Retinal pigment epithelial cell (primary cell): ENCODE results near the gene DAD1.

Source experiments
- DNase-seq: peaks from one replicate; pipeline ENCODE4 v3.0.0-alpha.2; 2010; ENCODE audit warnings: low read depth
- H3K4me3 ChIP-seq: 2 replicates; pipeline ENCODE4 v1.5.1; 2011; ENCODE audit warnings: mild to moderate bottlenecking, low read length, control low read depth, moderate library complexity
- TF ChIP-seq, protein P1 (sequence below): conservative IDR thresholded peaks from 2 replicates; pipeline ENCODE4 v1.5.1; 2011; ENCODE audit warnings: low read depth, low read length, control low read depth, inconsistent platforms

DAD1 gene

DNA sequence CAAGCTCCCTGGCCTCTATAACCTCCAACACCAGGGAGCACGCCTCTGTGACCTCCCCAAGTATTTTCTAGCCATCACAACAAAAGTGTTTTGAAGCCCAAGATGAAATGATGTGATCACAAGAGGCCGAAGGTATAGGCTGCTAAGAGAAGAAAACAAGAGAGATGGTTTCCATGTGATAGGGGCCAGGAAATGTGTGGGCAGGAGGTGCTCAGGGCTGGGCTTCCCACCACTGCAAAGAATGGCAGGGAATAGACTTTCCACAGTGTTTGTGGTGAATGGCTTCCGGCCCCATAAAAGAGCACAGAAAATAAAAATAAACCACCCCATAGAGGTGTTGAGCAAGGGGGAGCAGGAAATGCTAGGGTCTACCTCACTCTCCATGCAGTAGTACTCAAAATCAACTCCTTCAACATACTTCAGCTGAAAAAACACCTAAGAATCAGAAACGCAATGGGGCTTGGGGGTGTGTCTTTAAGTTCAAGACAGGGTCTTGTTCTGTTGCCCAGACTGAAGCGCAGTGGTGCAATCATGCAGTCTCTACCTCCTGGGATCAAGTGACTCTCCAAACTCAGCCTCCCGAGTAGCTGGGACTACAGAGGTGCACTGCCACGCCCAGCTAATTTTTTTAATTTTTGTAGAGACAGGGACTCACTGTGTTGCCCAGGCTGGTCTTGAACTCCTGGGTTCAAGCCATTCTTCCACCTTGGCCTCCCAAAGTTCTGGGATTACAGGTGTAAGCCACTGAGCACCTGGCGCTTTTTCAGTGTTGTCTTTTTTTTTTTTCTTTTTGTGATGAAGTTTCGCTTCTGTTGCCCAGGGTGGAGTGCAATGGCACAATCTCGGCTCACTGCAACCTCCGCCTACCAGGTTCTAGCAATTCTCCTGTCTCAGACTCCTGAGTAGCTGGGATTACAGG lies 27.1 kb downstream of the DAD1 start:
- TF ChIP-seq, protein P1, sequence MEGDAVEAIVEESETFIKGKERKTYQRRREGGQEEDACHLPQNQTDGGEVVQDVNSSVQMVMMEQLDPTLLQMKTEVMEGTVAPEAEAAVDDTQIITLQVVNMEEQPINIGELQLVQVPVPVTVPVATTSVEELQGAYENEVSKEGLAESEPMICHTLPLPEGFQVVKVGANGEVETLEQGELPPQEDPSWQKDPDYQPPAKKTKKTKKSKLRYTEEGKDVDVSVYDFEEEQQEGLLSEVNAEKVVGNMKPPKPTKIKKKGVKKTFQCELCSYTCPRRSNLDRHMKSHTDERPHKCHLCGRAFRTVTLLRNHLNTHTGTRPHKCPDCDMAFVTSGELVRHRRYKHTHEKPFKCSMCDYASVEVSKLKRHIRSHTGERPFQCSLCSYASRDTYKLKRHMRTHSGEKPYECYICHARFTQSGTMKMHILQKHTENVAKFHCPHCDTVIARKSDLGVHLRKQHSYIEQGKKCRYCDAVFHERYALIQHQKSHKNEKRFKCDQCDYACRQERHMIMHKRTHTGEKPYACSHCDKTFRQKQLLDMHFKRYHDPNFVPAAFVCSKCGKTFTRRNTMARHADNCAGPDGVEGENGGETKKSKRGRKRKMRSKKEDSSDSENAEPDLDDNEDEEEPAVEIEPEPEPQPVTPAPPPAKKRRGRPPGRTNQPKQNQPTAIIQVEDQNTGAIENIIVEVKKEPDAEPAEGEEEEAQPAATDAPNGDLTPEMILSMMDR, result no peak
- H3K4me3 ChIP-seq, result no peak overlapping the region
- DNase-seq, result no peak

DNA sequence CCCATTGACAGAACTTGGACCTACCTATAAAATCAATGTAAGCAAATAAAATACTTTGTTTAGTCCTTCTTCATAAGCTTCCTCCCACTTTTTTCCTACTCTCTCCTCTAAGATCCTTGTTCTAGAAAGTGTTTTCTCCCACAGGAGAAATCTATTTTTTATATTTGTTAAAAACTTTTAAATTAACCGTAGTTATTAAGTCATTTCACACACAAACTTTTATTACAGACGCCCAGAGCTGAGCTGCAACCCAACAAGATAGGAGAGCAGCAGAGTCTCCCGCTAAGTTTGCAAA lies 27.7 kb downstream of the DAD1 start:
- TF ChIP-seq, protein P1, result no peak
- no peak overlapping the region for H3K4me3 ChIP-seq
- no peak for DNase-seq

DNA sequence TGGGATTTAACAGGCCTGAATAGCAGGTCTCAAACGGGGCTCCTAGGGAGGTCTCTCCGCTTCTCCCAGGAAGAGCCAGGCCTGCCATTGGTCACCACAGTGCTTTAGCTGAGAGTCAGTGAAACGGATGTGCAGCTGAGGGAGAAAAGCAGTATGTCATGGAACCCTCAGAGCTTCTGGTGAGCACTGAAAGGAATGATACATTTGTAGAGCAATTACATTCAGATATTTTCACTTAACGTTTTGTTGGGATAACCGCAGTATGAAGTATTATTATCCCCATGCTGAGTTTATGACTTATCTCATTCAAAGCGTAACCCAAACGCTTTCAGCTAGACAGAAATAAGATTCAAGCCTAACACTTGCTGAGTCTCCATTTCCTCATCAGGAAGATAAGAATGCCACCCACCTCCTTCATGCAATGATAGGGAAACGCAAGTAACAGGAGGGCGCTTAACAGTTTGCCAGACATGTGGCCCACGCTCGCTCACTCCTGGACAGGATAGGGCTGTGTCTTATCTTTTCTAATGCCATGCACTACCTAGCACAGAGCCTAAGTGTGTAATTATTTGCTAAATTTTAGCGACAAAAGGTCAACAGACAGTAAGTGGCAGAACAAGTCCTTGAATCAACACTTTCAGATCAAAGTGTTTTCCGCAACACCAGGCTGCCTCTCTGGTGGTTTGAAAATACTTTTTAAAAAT lies 28.2 kb downstream of the DAD1 start:
- H3K4me3 ChIP-seq, result no peak overlapping the region
- TF ChIP-seq, protein P1, result no peak
- no peak for DNase-seq

DNA sequence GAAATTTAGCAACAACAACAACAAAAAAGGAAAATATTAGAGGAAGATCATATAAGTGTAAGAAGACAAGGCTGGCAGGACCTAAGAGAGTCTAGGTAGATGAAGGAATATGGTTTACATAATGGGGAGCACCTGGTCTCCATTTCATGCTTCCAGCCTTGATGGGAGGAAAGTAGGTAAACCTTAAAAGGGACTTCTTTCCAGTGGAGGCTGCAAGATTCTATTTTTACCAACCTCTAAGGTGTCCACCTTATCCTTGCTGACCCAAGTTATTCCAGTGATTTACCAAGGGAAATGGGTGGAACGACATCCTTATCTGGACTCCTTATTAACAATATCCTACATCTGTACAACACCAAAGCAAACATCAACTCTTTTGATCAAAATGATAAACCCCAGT lies 30.0 kb downstream of the DAD1 start:
- no peak overlapping the region for H3K4me3 ChIP-seq
- TF ChIP-seq, protein P1, result no peak
- no peak for DNase-seq

DNA sequence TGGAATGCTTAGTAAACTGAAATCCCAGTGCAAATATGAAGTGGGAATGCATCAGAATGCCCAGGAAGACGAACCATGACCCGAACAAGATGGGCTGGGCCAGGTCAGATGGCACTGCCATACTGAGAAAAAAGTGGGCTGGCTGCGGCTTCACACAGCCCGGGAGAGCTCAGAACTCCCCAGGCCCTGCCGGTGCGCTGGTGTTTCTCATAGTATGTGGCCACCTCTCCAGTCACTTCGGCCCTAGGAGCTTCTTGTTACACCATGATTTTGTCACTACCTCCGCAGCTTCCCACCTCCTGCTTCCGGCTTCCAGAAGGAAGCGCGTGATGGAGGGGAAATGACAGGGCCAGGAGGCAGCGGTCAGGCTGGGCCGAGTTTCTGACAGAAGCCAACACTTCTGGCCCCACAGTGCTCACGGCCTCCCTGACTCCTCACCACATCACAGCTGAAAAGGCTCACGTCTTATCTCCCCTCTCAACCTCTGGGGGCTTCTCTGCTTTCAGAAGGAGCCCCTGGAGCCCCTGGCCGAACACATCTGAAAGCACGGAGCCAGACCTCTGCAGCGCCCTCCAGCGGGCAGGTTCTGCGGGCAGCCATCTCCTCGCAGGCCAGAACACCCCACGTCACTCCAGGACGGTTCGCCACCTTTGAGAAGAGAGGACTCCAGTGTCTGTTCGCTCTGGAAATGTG lies 30.7 kb downstream of the DAD1 start:
- DNase-seq, result no peak
- TF ChIP-seq, protein P1, result peak; percentile 26
- H3K4me3 ChIP-seq, result no peak overlapping the region

DNA sequence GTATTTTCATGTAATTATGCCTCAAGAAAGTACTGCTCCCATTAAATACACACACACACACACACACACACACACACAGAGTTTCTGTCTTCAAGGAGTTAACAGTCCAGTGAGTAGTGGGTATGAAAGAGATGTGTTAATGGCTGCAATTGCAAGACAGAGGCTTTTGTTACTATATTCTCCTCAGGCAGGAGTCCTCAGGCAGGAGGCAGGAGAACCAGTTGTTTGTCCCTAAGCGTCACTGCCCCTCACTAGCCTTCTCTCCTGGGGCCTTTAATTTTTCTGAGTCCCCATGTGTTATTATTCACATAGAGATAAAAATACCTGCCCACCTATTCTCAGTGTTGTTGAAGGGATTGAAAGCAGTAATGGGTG lies 31.2 kb downstream of the DAD1 start:
- no peak overlapping the region for H3K4me3 ChIP-seq
- TF ChIP-seq, protein P1, result no peak
- DNase-seq, result no peak
